ENCODE data around the gene CCR5AS.

The CCR5AS gene

DNA sequence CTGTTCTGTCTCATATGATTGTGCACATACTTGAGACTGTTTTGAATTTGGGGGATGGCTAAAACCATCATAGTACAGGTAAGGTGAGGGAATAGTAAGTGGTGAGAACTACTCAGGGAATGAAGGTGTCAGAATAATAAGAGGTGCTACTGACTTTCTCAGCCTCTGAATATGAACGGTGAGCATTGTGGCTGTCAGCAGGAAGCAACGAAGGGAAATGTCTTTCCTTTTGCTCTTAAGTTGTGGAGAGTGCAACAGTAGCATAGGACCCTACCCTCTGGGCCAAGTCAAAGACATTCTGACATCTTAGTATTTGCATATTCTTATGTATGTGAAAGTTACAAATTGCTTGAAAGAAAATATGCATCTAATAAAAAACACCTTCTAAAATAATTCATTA is 31.1 kb downstream of the CCR5AS start:
- no peak overlapping the region for H3K4me3 ChIP-seq (ENCODE audit: low read depth, low read length)
- TF ChIP-seq, protein P1, sequence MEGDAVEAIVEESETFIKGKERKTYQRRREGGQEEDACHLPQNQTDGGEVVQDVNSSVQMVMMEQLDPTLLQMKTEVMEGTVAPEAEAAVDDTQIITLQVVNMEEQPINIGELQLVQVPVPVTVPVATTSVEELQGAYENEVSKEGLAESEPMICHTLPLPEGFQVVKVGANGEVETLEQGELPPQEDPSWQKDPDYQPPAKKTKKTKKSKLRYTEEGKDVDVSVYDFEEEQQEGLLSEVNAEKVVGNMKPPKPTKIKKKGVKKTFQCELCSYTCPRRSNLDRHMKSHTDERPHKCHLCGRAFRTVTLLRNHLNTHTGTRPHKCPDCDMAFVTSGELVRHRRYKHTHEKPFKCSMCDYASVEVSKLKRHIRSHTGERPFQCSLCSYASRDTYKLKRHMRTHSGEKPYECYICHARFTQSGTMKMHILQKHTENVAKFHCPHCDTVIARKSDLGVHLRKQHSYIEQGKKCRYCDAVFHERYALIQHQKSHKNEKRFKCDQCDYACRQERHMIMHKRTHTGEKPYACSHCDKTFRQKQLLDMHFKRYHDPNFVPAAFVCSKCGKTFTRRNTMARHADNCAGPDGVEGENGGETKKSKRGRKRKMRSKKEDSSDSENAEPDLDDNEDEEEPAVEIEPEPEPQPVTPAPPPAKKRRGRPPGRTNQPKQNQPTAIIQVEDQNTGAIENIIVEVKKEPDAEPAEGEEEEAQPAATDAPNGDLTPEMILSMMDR (IDR thresholded peaks at IDR 0.05; ENCODE audit: control insufficient read depth, extremely low read depth, insufficient read depth), result no peak
- DNase-seq (ENCODE audit: low read depth), result no peak

DNA sequence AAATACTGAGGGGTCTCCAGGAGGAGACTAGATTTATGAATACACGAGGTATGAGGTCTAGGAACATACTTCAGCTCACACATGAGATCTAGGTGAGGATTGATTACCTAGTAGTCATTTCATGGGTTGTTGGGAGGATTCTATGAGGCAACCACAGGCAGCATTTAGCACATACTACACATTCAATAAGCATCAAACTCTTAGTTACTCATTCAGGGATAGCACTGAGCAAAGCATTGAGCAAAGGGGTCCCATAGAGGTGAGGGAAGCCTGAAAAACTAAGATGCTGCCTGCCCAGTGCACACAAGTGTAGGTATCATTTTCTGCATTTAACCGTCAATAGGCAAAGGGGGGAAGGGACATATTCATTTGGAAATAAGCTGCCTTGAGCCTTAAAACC is 31.6 kb downstream of the CCR5AS start:
- TF ChIP-seq, protein P1 (IDR thresholded peaks at IDR 0.05; ENCODE audit: control insufficient read depth, extremely low read depth, insufficient read depth), result no peak
- no peak overlapping the region for H3K4me3 ChIP-seq (ENCODE audit: low read depth, low read length)
- no peak for DNase-seq (ENCODE audit: low read depth)

DNA sequence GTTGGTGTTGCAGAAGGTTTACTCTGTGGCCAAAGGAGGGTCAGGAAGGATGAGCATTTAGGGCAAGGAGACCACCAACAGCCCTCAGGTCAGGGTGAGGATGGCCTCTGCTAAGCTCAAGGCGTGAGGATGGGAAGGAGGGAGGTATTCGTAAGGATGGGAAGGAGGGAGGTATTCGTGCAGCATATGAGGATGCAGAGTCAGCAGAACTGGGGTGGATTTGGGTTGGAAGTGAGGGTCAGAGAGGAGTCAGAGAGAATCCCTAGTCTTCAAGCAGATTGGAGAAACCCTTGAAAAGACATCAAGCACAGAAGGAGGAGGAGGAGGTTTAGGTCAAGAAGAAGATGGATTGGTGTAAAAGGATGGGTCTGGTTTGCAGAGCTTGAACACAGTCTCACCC is 32.1 kb downstream of the CCR5AS start:
- TF ChIP-seq, protein P1 (IDR thresholded peaks at IDR 0.05; ENCODE audit: control insufficient read depth, extremely low read depth, insufficient read depth), result no peak
- H3K4me3 ChIP-seq (ENCODE audit: low read depth, low read length), result no peak overlapping the region
- no peak for DNase-seq (ENCODE audit: low read depth)

DNA sequence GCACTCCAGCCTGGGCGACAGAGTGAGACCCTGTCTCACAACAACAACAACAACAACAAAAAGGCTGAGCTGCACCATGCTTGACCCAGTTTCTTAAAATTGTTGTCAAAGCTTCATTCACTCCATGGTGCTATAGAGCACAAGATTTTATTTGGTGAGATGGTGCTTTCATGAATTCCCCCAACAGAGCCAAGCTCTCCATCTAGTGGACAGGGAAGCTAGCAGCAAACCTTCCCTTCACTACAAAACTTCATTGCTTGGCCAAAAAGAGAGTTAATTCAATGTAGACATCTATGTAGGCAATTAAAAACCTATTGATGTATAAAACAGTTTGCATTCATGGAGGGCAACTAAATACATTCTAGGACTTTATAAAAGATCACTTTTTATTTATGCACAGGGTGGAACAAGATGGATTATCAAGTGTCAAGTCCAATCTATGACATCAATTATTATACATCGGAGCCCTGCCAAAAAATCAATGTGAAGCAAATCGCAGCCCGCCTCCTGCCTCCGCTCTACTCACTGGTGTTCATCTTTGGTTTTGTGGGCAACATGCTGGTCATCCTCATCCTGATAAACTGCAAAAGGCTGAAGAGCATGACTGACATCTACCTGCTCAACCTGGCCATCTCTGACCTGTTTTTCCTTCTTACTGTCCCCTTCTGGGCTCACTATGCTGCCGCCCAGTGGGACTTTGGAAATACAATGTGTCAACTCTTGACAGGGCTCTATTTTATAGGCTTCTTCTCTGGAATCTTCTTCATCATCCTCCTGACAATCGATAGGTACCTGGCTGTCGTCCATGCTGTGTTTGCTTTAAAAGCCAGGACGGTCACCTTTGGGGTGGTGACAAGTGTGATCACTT is 34.1 kb downstream of the CCR5AS start:
- TF ChIP-seq, protein P1 (IDR thresholded peaks at IDR 0.05; ENCODE audit: control insufficient read depth, extremely low read depth, insufficient read depth), result peak; percentile 84
- DNase-seq (ENCODE audit: low read depth), result no peak
- H3K4me3 ChIP-seq (ENCODE audit: low read depth, low read length), result no peak overlapping the region

DNA sequence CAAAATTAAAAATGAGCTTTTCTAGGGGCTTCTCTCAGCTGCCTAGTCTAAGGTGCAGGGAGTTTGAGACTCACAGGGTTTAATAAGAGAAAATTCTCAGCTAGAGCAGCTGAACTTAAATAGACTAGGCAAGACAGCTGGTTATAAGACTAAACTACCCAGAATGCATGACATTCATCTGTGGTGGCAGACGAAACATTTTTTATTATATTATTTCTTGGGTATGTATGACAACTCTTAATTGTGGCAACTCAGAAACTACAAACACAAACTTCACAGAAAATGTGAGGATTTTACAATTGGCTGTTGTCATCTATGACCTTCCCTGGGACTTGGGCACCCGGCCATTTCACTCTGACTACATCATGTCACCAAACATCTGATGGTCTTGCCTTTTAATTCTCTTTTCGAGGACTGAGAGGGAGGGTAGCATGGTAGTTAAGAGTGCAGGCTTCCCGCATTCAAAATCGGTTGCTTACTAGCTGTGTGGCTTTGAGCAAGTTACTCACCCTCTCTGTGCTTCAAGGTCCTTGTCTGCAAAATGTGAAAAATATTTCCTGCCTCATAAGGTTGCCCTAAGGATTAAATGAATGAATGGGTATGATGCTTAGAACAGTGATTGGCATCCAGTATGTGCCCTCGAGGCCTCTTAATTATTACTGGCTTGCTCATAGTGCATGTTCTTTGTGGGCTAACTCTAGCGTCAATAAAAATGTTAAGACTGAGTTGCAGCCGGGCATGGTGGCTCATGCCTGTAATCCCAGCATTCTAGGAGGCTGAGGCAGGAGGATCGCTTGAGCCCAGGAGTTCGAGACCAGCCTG is 35.1 kb downstream of the CCR5AS start:
- no peak overlapping the region for H3K4me3 ChIP-seq (ENCODE audit: low read depth, low read length)
- no peak for DNase-seq (ENCODE audit: low read depth)
- TF ChIP-seq, protein P1 (IDR thresholded peaks at IDR 0.05; ENCODE audit: control insufficient read depth, extremely low read depth, insufficient read depth), result no peak

DNA sequence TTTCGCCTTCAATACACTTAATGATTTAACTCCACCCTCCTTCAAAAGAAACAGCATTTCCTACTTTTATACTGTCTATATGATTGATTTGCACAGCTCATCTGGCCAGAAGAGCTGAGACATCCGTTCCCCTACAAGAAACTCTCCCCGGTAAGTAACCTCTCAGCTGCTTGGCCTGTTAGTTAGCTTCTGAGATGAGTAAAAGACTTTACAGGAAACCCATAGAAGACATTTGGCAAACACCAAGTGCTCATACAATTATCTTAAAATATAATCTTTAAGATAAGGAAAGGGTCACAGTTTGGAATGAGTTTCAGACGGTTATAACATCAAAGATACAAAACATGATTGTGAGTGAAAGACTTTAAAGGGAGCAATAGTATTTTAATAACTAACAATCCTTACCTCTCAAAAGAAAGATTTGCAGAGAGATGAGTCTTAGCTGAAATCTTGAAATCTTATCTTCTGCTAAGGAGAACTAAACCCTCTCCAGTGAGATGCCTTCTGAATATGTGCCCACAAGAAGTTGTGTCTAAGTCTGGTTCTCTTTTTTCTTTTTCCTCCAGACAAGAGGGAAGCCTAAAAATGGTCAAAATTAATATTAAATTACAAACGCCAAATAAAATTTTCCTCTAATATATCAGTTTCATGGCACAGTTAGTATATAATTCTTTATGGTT is 35.9 kb downstream of the CCR5AS start, which contains the start of gene CCR5:
Gene CCR5 (plus strand): TSS at position 108 of the 680 bp plus-strand sequence. CDS start 1,957 bp downstream, outside the sequence.
- no peak within 1 kb of the TSS for H3K4me3 ChIP-seq (ENCODE audit: low read depth, low read length)
- TF ChIP-seq, protein P1 (IDR thresholded peaks at IDR 0.05; ENCODE audit: control insufficient read depth, extremely low read depth, insufficient read depth), result no peak
- DNase-seq (ENCODE audit: low read depth), result no peak
